ENCODE measurements around the gene PTOV1.
A peak's percentile ranks its signal among the peaks of the same experiment; 100 is the strongest.

Gene PTOV1

GRCh38 chr19:49850221-49850486 is 805 bp upstream of the PTOV1 start:
- no peak overlapping the region for H3K27ac ChIP-seq (ENCODE audit: low read depth, low read length)
- peak overlapping the region; percentile 57 for H3K4me2 ChIP-seq (ENCODE audit: low read depth, low read length, poor library complexity, severe bottlenecking)
- H2AFZ ChIP-seq (ENCODE audit: low read depth, low read length, severe bottlenecking), result peak overlapping the region; percentile 23
- H3K9me3 ChIP-seq (ENCODE audit: insufficient read depth, low read length), result no peaks in the 10 kb centered on the region
- H3K9ac ChIP-seq (ENCODE audit: low read length), result peak overlapping the region; percentile 48; the same call in 1 of the 2 replicates
- H3K9me2 ChIP-seq (replicated peaks; ENCODE audit: insufficient read depth, low read length), result no peaks in the 10 kb centered on the region
- TF ChIP-seq EZH2phosphoT487 (conservative IDR thresholded peaks at IDR 0.05; ENCODE audit: low read length), result no peak
- TF ChIP-seq, protein P1, sequence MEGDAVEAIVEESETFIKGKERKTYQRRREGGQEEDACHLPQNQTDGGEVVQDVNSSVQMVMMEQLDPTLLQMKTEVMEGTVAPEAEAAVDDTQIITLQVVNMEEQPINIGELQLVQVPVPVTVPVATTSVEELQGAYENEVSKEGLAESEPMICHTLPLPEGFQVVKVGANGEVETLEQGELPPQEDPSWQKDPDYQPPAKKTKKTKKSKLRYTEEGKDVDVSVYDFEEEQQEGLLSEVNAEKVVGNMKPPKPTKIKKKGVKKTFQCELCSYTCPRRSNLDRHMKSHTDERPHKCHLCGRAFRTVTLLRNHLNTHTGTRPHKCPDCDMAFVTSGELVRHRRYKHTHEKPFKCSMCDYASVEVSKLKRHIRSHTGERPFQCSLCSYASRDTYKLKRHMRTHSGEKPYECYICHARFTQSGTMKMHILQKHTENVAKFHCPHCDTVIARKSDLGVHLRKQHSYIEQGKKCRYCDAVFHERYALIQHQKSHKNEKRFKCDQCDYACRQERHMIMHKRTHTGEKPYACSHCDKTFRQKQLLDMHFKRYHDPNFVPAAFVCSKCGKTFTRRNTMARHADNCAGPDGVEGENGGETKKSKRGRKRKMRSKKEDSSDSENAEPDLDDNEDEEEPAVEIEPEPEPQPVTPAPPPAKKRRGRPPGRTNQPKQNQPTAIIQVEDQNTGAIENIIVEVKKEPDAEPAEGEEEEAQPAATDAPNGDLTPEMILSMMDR (IDR thresholded peaks at IDR 0.05; ENCODE audit: insufficient read depth, low read length, poor library complexity, severe bottlenecking), result no peak
- 0 out of 2 replicates have a peak, but pooled peaks cover 3% of the 10 kb centered on the region for H4K20me1 ChIP-seq (ENCODE audit: low read depth, low read length)
- H3K4me3 ChIP-seq (ENCODE audit: insufficient read depth, low read length, poor library complexity, severe bottlenecking), result peak overlapping the region; percentile 32
- H3K36me3 ChIP-seq (ENCODE audit: low read length), result no peaks in the 10 kb centered on the region
- peaks cover 7% of the 10 kb centered on the region; the same call in 1 of the 2 replicates for H3K79me2 ChIP-seq (ENCODE audit: insufficient read depth, low read length)
- H3F3A ChIP-seq (ENCODE audit: insufficient read depth), result peaks cover 15% of the 10 kb centered on the region
- no peaks in the 10 kb centered on the region for H3K27me3 ChIP-seq (ENCODE audit: low read length)

- peak overlapping the region; percentile 82; the same call in 1 of the 2 replicates for H3K27ac ChIP-seq (ENCODE audit: low read depth, low read length)
- H3K9ac ChIP-seq (ENCODE audit: low read length), result peak overlapping the region; percentile 48
- H3K4me2 ChIP-seq (ENCODE audit: low read depth, low read length, poor library complexity, severe bottlenecking), result peak overlapping the region; percentile 57
- H3K4me3 ChIP-seq (ENCODE audit: insufficient read depth, low read length, poor library complexity, severe bottlenecking), result peak overlapping the region; percentile 45
- TF ChIP-seq, protein P1 (IDR thresholded peaks at IDR 0.05; ENCODE audit: insufficient read depth, low read length, poor library complexity, severe bottlenecking), result no peak
- TF ChIP-seq EZH2phosphoT487 (conservative IDR thresholded peaks at IDR 0.05; ENCODE audit: low read length), result no peak
- no peak overlapping the region for H2AFZ ChIP-seq (ENCODE audit: low read depth, low read length, severe bottlenecking)
- H3K9me2 ChIP-seq (replicated peaks; ENCODE audit: insufficient read depth, low read length), result no peaks in the 10 kb centered on the region
- H3K9me3 ChIP-seq (ENCODE audit: insufficient read depth, low read length), result no peaks in the 10 kb centered on the region
- 0 out of 2 replicates have a peak, but pooled peaks cover 3% of the 10 kb centered on the region for H4K20me1 ChIP-seq (ENCODE audit: low read depth, low read length)
- H3K27me3 ChIP-seq (ENCODE audit: low read length), result no peaks in the 10 kb centered on the region
- peaks cover 7% of the 10 kb centered on the region; the same call in 1 of the 2 replicates for H3K79me2 ChIP-seq (ENCODE audit: insufficient read depth, low read length)
- H3F3A ChIP-seq (ENCODE audit: insufficient read depth), result peaks cover 15% of the 10 kb centered on the region
- no peaks in the 10 kb centered on the region for H3K36me3 ChIP-seq (ENCODE audit: low read length)
These were observed 699 bp downstream of the PTOV1 start for GRCh38 chr19:49851456-49852259.

DNA sequence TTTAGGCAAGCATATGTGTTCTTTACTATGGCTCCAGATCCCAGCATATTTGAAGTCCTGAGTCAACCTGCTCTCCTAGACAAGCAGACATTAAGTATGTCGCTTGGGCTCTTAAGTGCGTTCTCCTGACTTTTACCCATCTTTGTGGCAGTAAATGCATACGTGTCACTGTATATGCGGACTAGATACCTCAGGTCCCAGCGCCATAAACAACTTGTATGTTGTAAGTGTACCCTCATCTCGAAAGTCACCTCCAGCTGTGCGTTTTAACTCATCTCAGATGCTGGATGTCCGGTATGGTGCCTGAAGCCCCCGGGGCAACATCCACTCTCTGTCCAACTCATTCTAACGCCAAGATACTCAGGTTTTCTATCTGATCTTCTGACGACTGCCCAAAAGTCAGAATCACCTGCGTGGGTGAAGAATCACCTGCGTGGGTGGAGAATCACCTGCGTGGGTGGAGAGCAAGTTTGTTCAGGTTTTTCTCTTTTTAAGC is 1.7 kb downstream of the PTOV1 start:
- Histone ChIP-seq H3K27me3 (ENCODE audit: low read length) (no peaks in the 10 kb centered on the region), H3K27ac (ENCODE audit: low read depth, low read length) (no peak overlapping the region), H4K20me1 (ENCODE audit: low read depth, low read length) (0 out of 2 replicates have a peak, but pooled peaks cover 3% of the 10 kb centered on the region), H3K9me3 (ENCODE audit: insufficient read depth, low read length) (no peaks in the 10 kb centered on the region), H3K9me2 (replicated peaks; ENCODE audit: insufficient read depth, low read length) (no peaks in the 10 kb centered on the region), H3F3A (ENCODE audit: insufficient read depth) (peaks cover 15% of the 10 kb centered on the region), H3K9ac (ENCODE audit: low read length) (peak overlapping the region; percentile 12; the same call in 1 of the 2 replicates), H3K36me3 (ENCODE audit: low read length) (no peaks in the 10 kb centered on the region), H3K79me2 (ENCODE audit: insufficient read depth, low read length) (peaks cover 7% of the 10 kb centered on the region; the same call in 1 of the 2 replicates), H2AFZ (ENCODE audit: low read depth, low read length, severe bottlenecking) (no peak overlapping the region), H3K4me3 (ENCODE audit: insufficient read depth, low read length, poor library complexity, severe bottlenecking) (no peak overlapping the region), H3K4me2 (ENCODE audit: low read depth, low read length, poor library complexity, severe bottlenecking) (peak overlapping the region; percentile 57)
- TF ChIP-seq, protein P1 (IDR thresholded peaks at IDR 0.05; ENCODE audit: insufficient read depth, low read length, poor library complexity, severe bottlenecking), result no peak
- no peak for TF ChIP-seq EZH2phosphoT487 (conservative IDR thresholded peaks at IDR 0.05; ENCODE audit: low read length)

All from SU-DHL-6 (cell line).